ENCODE results near the gene PROKR1.

PROKR1 gene

DNA sequence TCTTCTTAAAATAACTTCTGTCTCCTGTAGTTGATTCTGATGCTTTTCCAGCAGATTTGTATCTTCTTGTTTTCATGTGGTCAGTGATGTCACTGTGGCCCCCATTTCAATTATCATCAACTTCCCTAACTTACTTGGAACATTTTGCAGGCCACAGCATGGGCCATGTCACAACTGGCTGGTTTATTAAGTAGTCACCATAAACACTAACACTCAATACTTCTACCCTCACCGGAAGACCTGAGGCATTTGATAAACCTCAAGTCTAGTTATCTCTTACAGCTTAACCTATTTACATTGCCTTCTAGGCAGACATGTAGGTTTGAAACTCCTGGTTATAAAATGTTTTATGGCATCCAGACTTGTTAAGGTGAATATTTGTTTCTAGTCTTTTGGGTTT is 37.4 kb upstream of the PROKR1 start:
- no peak overlapping the region for H3K4me3 ChIP-seq (replicated peaks in 1 of 2; ENCODE audit: low read depth in 2 of 2, low read length in 2 of 2)
- DNase-seq (ENCODE audit: low read depth in 2 of 2), result no peak
- TF ChIP-seq, protein P1, sequence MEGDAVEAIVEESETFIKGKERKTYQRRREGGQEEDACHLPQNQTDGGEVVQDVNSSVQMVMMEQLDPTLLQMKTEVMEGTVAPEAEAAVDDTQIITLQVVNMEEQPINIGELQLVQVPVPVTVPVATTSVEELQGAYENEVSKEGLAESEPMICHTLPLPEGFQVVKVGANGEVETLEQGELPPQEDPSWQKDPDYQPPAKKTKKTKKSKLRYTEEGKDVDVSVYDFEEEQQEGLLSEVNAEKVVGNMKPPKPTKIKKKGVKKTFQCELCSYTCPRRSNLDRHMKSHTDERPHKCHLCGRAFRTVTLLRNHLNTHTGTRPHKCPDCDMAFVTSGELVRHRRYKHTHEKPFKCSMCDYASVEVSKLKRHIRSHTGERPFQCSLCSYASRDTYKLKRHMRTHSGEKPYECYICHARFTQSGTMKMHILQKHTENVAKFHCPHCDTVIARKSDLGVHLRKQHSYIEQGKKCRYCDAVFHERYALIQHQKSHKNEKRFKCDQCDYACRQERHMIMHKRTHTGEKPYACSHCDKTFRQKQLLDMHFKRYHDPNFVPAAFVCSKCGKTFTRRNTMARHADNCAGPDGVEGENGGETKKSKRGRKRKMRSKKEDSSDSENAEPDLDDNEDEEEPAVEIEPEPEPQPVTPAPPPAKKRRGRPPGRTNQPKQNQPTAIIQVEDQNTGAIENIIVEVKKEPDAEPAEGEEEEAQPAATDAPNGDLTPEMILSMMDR (IDR thresholded peaks at IDR 0.05; ENCODE audit: low read depth, low read length), result no peak

DNA sequence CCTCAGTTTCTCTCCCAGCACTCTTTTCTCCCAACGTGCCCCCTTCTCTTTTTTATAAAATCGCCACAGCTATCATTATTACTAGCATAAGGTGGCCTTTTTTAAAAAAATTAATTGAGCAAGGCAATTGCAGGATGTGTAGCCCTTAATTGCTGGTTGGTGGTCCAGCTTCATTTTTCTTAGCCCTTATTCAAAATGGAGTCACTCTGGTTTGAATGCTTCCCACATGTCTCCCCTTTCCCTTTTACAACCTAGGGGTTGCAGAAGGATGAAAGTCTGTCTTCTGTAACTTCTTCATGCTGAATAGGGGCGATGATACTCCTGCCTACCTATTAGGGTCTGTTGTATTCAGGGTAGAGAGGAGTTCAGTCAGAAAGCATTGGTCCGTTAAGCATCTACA is 36.6 kb upstream of the PROKR1 start:
- TF ChIP-seq, protein P1 (IDR thresholded peaks at IDR 0.05; ENCODE audit: low read depth, low read length), result no peak
- no peak for DNase-seq (ENCODE audit: low read depth in 2 of 2)

DNA sequence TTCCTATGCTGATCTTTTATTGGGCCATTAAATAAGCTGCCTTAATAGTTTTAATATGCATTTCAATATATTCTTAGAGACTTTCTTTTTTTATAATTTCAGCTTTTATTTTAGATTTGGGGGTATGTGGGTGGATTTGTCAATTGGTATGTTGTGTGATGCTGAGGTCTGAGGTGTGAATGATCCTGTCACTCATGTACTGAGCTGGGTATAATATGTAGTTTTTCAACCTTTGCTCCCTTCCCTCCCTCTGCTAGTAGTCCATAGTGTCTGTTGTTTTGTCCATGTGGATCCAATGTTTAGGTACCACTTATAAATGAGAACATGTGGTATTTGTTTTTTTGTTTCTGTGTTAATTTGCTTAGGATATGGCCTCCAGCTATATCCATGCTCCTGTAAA is 35.5 kb upstream of the PROKR1 start:
- TF ChIP-seq, protein P1 (IDR thresholded peaks at IDR 0.05; ENCODE audit: low read depth, low read length), result no peak
- DNase-seq (ENCODE audit: low read depth in 2 of 2), result no peak
- H3K4me3 ChIP-seq (replicated peaks in 1 of 2; ENCODE audit: low read depth in 2 of 2, low read length in 2 of 2), result no peak overlapping the region

More for the DNA sequence above, 36.6 kb upstream of the PROKR1 start:
- no peak overlapping the region for H3K4me3 ChIP-seq (replicated peaks in 1 of 2; ENCODE audit: low read depth in 2 of 2, low read length in 2 of 2)

GRCh38 chr2:68612765-68613519 is 30.4 kb upstream of the PROKR1 start:
- TF ChIP-seq, protein P1 (IDR thresholded peaks at IDR 0.05; ENCODE audit: low read depth, low read length), result no peak
- DNase-seq (ENCODE audit: low read depth in 2 of 2), result no peak

GRCh38 chr2:68620772-68621171 is 22.6 kb upstream of the PROKR1 start:
- TF ChIP-seq, protein P1 (IDR thresholded peaks at IDR 0.05; ENCODE audit: low read depth, low read length), result no peak
- no peak overlapping the region for H3K4me3 ChIP-seq (replicated peaks in 1 of 2; ENCODE audit: low read depth in 2 of 2, low read length in 2 of 2)
- peak in 1 of 2 donors; percentile 43 for DNase-seq (ENCODE audit: low read depth in 2 of 2)

More at GRCh38 chr2:68612765-68613519, 30.4 kb upstream of the PROKR1 start:
- no peak overlapping the region for H3K4me3 ChIP-seq (replicated peaks in 1 of 2; ENCODE audit: low read depth in 2 of 2, low read length in 2 of 2)

GRCh38 chr2:68623820-68624219 is 19.6 kb upstream of the PROKR1 start:
- DNase-seq (ENCODE audit: low read depth in 2 of 2), result no peak
- H3K4me3 ChIP-seq (replicated peaks in 1 of 2; ENCODE audit: low read depth in 2 of 2, low read length in 2 of 2), result no peak overlapping the region
- TF ChIP-seq, protein P1 (IDR thresholded peaks at IDR 0.05; ENCODE audit: low read depth, low read length), result no peak
